ENCODE measurements around the gene PPP1R14D. TPM values are rescaled to one million over a fixed set of nuclear protein-coding genes. Genes with fewer than 3 reads are reported as not detected.

PPP1R14D gene
- total RNA-seq, 2 experiments from 2014 or later, result not detected

DNA sequence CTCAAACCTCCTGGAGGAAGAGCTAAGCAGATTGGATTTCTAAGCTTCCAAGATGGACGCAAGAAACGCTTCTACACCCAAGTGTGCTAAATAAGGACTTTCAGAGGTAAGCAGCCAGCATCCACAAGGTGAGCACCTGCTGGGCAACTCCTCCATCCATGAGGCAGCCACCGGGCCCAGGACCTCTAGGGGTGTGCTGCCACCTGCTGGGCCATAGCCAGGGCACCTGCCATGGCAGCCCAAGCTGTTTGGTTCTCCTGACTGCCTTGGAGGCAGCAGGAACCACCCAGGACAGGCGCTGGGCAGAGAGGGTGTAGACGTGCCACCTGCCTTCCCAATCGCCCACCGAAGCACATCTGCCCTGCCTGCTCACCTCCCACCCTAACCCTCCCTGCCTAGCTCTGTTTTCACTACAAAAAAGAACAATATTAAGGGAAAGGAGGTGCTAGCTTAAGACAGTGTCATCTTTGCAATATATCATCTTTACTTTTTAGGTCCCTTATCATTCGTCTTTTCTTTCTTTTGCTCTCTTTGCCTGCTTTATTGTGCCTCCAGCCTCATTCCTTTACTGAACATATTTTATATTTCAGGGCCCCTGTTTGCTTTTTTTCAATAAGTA lies 45.8 kb downstream of the PPP1R14D start:
- H3K79me2 ChIP-seq (ENCODE audit: insufficient read depth, low read depth, low read length), result no peaks in the 10 kb centered on the region
- DNase-seq (ENCODE audit: low spot score), result peak; percentile 87
- H3K4me2 ChIP-seq (ENCODE audit: low read length), result no peak overlapping the region
- H3K4me3 ChIP-seq (ENCODE audit: low read depth, low read length, poor library complexity, severe bottlenecking), result no peak overlapping the region
- H3K36me3 ChIP-seq (ENCODE audit: insufficient read depth, low read length), result peaks cover 17% of the 10 kb centered on the region
- intact Hi-C loops (cut with micrococcal nuclease; ENCODE audit: unreplicated experiment), result loop anchor here (1.0 to 10.0 kb wide), 6 partner anchors 13 to 268 kb away; partner anchors contain the start of genes C15orf62, CCDC32, RMDN3 and RPUSD2
- no peak overlapping the region for H3K27ac ChIP-seq (ENCODE audit: low read depth, low read length, poor library complexity, severe bottlenecking)
- no peaks in the 10 kb centered on the region for H3K9me2 ChIP-seq (ENCODE audit: insufficient read depth, low read length)
- H3K4me1 ChIP-seq (ENCODE audit: insufficient read depth, low read length, poor library complexity, severe bottlenecking), result peaks cover 25% of the 10 kb centered on the region
- TF ChIP-seq, protein P1, sequence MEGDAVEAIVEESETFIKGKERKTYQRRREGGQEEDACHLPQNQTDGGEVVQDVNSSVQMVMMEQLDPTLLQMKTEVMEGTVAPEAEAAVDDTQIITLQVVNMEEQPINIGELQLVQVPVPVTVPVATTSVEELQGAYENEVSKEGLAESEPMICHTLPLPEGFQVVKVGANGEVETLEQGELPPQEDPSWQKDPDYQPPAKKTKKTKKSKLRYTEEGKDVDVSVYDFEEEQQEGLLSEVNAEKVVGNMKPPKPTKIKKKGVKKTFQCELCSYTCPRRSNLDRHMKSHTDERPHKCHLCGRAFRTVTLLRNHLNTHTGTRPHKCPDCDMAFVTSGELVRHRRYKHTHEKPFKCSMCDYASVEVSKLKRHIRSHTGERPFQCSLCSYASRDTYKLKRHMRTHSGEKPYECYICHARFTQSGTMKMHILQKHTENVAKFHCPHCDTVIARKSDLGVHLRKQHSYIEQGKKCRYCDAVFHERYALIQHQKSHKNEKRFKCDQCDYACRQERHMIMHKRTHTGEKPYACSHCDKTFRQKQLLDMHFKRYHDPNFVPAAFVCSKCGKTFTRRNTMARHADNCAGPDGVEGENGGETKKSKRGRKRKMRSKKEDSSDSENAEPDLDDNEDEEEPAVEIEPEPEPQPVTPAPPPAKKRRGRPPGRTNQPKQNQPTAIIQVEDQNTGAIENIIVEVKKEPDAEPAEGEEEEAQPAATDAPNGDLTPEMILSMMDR (conservative IDR thresholded peaks at IDR 0.05; ENCODE audit: low read length), result peak; percentile 90
- no peak for TF ChIP-seq EZH2phosphoT487 (IDR thresholded peaks at IDR 0.05; ENCODE audit: borderline replicate concordance, low read depth, low read length)
- no peaks in the 10 kb centered on the region for H3K9me3 ChIP-seq (ENCODE audit: low read length)
- H4K20me1 ChIP-seq (ENCODE audit: insufficient read depth, low read length), result no peaks in the 10 kb centered on the region; the same call in 1 of the 2 replicates
- CTCF ChIA-PET (ENCODE audit: unreplicated experiment), result interaction anchor here (0.7 to 1.6 kb wide), 7 partner anchors 13 to 187 kb away, joined by 3 to 12 read pairs (median 5); partner anchors contain the start of genes C15orf62, DNAJC17 and ZFYVE19
- POLR2A ChIA-PET, result interaction anchor here (0.5 to 2.0 kb wide), 8 partner anchors 13 to 867 kb away, joined by 3 to 15 read pairs (median 3); partner anchors contain the start of gene C15orf62
- BruUV-seq (replicated peaks), result no TSS peak
- no peak overlapping the region for H2AFZ ChIP-seq (ENCODE audit: low read length)

DNA sequence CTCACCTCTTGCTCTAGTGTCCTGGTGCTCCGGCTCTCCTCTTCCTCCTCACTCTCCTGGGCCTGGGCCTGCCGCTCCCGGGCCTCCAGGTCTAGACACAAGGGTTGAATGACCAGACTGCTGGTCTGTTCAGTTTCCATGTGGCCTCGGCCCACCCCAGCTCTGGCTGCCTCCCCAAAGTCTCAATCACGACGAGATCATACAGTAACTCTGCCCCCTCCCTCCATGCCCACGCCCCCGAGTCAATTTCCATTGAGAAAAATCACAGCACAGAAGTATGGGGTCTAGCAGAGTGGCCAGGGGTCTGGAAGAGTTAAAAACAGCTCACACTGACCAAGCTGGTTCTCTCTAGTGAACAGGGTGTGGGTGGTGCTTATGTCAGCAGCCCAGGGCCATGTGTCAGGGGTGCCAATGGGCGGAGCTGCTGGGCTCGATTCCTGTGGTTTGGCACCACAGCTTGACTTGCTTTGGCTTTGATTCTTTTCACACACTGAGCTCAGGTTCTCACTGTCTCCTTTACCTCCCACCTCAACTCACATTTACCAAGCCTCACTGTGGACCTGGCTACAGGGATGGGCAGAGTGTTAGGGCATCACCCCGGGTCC lies 51.9 kb downstream of the PPP1R14D start:
- intact Hi-C loops (cut with micrococcal nuclease; ENCODE audit: unreplicated experiment), result no loop called here

More for the DNA sequence above, 51.9 kb downstream of the PPP1R14D start:
- no peak overlapping the region for H3K4me3 ChIP-seq (ENCODE audit: low read depth, low read length, poor library complexity, severe bottlenecking)
- no TSS peak for BruUV-seq (replicated peaks)
- H2AFZ ChIP-seq (ENCODE audit: low read length), result no peak overlapping the region
- TF ChIP-seq, protein P1 (conservative IDR thresholded peaks at IDR 0.05; ENCODE audit: low read length), result no peak
- no peak for TF ChIP-seq EZH2phosphoT487 (IDR thresholded peaks at IDR 0.05; ENCODE audit: borderline replicate concordance, low read depth, low read length)
- H3K4me2 ChIP-seq (ENCODE audit: low read length), result no peak overlapping the region
- POLR2A ChIA-PET, result no interaction called here
- H3K4me1 ChIP-seq (ENCODE audit: insufficient read depth, low read length, poor library complexity, severe bottlenecking), result no peaks in the 10 kb centered on the region
- H3K9me2 ChIP-seq (ENCODE audit: insufficient read depth, low read length), result no peaks in the 10 kb centered on the region
- no peaks in the 10 kb centered on the region for H4K20me1 ChIP-seq (ENCODE audit: insufficient read depth, low read length)
- DNase-seq (ENCODE audit: low spot score), result no peak
- no peaks in the 10 kb centered on the region for H3K9me3 ChIP-seq (ENCODE audit: low read length)
- CTCF ChIA-PET (ENCODE audit: unreplicated experiment), result interaction anchor here (0.8 kb wide), 1 partner anchor 13 kb away, joined by 3 read pairs; the partner anchor contains the start of gene GCHFR
- H3K36me3 ChIP-seq (ENCODE audit: insufficient read depth, low read length), result peaks cover 65% of the 10 kb centered on the region
- no peaks in the 10 kb centered on the region for H3K79me2 ChIP-seq (ENCODE audit: insufficient read depth, low read depth, low read length)
- H3K27ac ChIP-seq (ENCODE audit: low read depth, low read length, poor library complexity, severe bottlenecking), result no peak overlapping the region

Measured in OCI-LY7 (cell line).